AG10803 (cell line): ENCODE results near the gene ENTHD1.

ENCODE experiments used
- DNase-seq: peaks from one replicate; pipeline ENCODE4 v3.0.0; 2010; ENCODE audit warnings: low read depth
- H3K4me3 ChIP-seq: 2 replicates; pipeline ENCODE4 v1.5.1; 2011; ENCODE audit warnings: mild to moderate bottlenecking, low read length, control low read depth
- TF ChIP-seq, protein P1 (sequence below): conservative IDR thresholded peaks from 2 replicates; pipeline ENCODE4 v1.5.1; 2011; ENCODE audit warnings: mild to moderate bottlenecking, low read length, control low read depth, inconsistent platforms

ENTHD1 gene

DNA sequence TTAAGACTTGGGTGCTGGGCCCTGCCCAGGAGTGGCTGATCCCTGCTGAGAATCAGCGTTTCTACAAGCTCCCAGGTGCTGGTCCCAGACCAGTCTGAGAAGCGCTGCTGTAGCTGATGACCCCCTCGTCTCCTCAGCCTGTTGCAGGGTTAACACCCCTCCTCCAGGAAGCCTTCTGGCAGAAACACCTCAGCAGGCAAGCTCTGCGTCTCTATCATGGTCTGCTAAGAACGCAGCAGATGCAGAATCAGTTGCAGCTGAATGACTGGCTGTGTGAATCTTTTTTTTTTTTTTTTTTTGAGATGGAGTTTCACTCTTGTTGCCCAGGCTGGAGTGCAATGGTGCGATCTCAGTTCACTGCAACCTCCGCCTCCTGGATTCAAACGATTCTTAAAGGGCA is 190.5 kb downstream of the ENTHD1 start:
- DNase-seq = no peak
- TF ChIP-seq, protein P1, sequence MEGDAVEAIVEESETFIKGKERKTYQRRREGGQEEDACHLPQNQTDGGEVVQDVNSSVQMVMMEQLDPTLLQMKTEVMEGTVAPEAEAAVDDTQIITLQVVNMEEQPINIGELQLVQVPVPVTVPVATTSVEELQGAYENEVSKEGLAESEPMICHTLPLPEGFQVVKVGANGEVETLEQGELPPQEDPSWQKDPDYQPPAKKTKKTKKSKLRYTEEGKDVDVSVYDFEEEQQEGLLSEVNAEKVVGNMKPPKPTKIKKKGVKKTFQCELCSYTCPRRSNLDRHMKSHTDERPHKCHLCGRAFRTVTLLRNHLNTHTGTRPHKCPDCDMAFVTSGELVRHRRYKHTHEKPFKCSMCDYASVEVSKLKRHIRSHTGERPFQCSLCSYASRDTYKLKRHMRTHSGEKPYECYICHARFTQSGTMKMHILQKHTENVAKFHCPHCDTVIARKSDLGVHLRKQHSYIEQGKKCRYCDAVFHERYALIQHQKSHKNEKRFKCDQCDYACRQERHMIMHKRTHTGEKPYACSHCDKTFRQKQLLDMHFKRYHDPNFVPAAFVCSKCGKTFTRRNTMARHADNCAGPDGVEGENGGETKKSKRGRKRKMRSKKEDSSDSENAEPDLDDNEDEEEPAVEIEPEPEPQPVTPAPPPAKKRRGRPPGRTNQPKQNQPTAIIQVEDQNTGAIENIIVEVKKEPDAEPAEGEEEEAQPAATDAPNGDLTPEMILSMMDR = no peak

DNA sequence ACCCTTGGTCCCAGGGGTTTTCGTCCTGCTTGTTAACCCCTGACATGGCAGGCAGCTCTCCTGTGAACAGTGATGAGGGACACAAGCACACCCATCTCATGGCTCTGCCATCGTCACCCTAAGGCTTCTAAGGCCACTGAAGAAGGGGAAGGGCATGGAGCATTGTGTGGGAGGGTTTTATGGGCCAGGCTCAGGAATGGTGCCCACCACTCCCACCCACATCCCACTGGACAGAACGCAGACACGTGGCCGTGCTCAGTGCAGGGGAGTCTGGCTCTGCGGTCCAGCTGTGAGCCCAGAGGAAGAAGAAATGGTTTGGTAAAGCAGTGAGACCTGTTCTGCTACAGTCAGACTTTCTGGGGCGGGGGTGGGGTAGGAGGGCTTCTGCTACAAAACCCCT is 193.0 kb downstream of the ENTHD1 start:
- TF ChIP-seq, protein P1 = no peak
- DNase-seq = no peak
- H3K4me3 ChIP-seq = no peak overlapping the region

More for the DNA sequence above, 190.5 kb downstream of the ENTHD1 start:
- no peak overlapping the region for H3K4me3 ChIP-seq

DNA sequence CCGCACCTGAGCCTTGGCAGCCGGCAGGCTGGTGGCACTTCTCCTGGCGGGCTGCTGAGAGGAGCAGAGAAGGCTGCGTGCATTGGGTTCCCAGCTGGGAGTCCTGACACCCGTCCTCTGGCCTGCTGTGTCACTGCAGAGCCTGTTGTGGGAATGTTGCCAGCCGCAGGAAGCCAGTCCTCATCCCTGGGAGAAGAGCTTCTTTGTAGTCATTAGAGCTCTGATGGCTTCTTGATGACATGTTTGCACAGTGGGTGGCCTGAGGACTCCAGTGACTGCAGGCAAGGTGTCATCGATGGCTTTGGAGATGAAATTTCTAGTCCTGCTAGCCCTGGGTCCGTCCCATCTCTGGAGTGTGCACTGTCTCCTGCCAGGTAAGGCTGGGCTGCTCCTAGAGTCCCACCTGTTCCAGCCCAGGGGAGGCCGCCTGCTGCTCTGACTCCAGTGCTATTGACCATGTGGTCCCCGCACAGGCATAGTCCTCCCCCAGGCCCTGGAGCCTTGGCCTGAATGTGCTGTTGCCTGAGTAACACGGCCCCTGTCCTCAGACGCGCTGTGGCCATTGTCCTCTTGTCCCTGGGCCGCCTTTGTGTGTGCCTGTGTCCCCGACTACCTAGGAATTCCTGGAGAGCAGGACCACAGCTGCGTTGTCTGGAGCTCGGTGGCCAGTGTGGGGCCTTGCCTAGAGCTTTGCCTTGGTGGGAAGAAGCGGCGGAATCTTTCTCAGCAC is 193.8 kb downstream of the ENTHD1 start:
- DNase-seq = no peak
- no peak overlapping the region for H3K4me3 ChIP-seq
- TF ChIP-seq, protein P1 = no peak

DNA sequence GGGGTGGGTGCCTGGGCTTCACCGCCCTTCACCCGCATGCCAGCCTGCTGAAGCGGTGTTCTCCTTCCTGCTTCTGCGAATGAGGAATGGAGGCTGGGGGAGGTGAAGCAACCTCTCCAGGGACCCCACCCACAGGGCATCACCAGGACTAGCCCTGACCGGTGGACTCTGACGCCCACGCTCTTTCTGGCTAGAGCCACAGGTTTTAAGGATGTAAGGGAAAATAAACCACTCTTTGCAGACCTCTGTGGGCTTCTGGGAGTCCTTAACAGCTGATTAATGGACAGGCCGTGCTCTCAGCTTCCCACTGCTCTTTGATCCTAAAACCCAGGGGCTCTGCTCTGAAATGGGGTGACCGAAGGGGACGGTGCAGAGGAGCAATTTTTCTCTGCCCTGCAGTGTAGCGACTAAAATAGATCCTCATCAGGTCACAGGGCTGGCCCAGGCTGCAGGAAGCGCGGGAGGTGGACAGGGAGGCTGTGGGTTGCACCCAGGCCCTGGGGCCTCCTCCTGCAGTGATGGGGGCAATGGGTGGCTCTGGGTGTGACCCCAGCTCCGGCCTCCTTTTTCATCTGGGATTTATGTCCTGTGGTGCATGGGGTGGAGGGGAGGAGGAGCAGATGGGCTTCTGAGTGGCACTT is 195.7 kb downstream of the ENTHD1 start:
- DNase-seq = no peak

DNA sequence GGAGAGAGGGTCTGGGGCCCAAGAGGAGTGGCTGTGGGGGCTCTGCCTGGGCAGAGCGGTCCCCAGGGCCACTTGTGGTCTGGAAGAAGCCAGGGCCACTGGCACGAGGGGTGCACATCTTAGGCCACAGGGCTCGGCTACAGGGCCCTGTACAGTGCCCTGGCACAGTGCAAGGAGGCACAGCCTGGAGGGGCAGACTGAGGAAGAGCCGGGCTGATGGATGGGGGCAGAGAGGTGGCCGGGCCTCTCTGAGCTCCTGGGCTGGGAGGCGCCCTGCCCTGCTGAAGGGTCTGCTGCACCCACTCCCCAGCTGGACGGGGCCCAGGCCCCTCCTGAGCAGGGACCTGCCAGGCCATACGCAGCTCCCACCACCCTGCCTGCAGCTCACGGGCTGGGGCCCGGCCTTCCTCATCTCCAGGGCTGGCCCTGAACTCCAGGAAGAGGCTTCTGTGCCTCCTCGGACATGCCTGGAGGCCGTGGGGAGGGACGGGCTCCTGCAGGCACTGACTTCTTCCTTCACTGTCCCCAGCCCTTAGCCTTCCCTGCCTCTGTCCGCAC is 199.5 kb downstream of the ENTHD1 start:
- TF ChIP-seq, protein P1 = no peak
- DNase-seq = no peak
- H3K4me3 ChIP-seq = no peak overlapping the region

More for the DNA sequence above, 195.7 kb downstream of the ENTHD1 start:
- H3K4me3 ChIP-seq = no peak overlapping the region
- TF ChIP-seq, protein P1 = no peak
